K562 (cell line): ENCODE data around the gene GOLPH3. TPM values are rescaled to one million over a fixed set of nuclear protein-coding genes. Genes with fewer than 3 reads are reported as not detected.

Experiments
- ATAC-seq: fragments of 200-7000 bp; cut with Tn5 transposase; 3 replicates; pipeline ENCODE4 v1.9.1; 2020; ENCODE audit warnings: moderate library complexity
- BruUV-seq: library from RNA; stranded (reverse); fragments of 400-500 nt; replicated peaks from 2 replicates; lab custom pipeline; 2021; lab: Mats Ljungman, UMichigan
- CTCF ChIA-PET: fragments of 300-600 bp; formaldehyde crosslinking; extraction: SDS; loops from one replicate; lab custom pipeline; 2021; ENCODE audit warnings: low intra/inter-chr PET ratio; lab: Yijun Ruan, JAX
- POLR2A ChIA-PET: fragments of 300-600, 350-650 bp; sonication (Branson Sonifier 250); formaldehyde crosslinking; extraction: SDS; loops from one replicate; lab custom pipeline; 2021; ENCODE audit warnings: antibody characterized with exemption, inconsistent platforms; lab: Yijun Ruan, JAX
- DNase-seq, 4 experiments: peaks; one replicate each; pipeline versions ENCODE4 v3.0.0 to v3.0.0-alpha.2; 2011 to 2018; ENCODE audit warnings: low spot score in 3 of 4, mixed read lengths in 3 of 4; ENCODE audit errors: extremely low read depth in 1 of 4
- FAIRE-seq: peaks from 2 replicates; lab custom pipeline; 2011; peaks lifted over from hg19 to GRCh38; lab: Jason Lieb, UNC
- H2AFZ ChIP-seq: 2 replicates; pipeline ENCODE4 v1.6.0; 2011; ENCODE audit warnings: low read depth, low read length, control low read depth, inconsistent platforms
- H3K27ac ChIP-seq: fragments of 200-600 bp; 3 replicates; pipeline ENCODE4 v1.8.0; 2011; ENCODE audit warnings: low read depth, mild to moderate bottlenecking, control low read depth, inconsistent platforms, low read length, moderate library complexity, mixed read lengths; ENCODE audit errors: extremely low read depth
- H3K27me3 ChIP-seq, 2 experiments: fragments of 300-600 bp in 1 of 2; 2 replicates in 1 of 2; 3 replicates in 1 of 2; pipeline versions ENCODE4 v1.6.0 to v1.8.0; 2011; ENCODE audit warnings: inconsistent platforms in 2 of 2, low read length in 2 of 2, mild to moderate bottlenecking in 1 of 2, mixed read lengths in 1 of 2, moderate library complexity in 1 of 2; ENCODE audit not compliant: control insufficient read depth in 2 of 2, insufficient read depth in 2 of 2
- H3K36me3 ChIP-seq: fragments of 300-600 bp; 3 replicates; pipeline ENCODE4 v1.8.0; 2011; ENCODE audit warnings: mild to moderate bottlenecking, low read length, inconsistent platforms; ENCODE audit not compliant: control insufficient read depth, insufficient read depth
- H3K4me1 ChIP-seq, 2 experiments: fragments of 200-600 bp in 1 of 2; replicated peaks in 1 of 2; 2 replicates in 1 of 2; 3 replicates in 1 of 2; pipeline versions ENCODE4 v1.5.1 to v1.8.0; 2011; ENCODE audit warnings: inconsistent platforms in 2 of 2, low read length in 2 of 2, mild to moderate bottlenecking in 1 of 2, mixed read lengths in 1 of 2, moderate library complexity in 1 of 2; ENCODE audit not compliant: control insufficient read depth in 2 of 2, insufficient read depth in 2 of 2
- H3K4me2 ChIP-seq: 2 replicates; pipeline ENCODE4 v1.6.1; 2011; ENCODE audit warnings: low read length, control low read depth, inconsistent platforms, mixed read lengths; ENCODE audit not compliant: insufficient read depth
- H3K4me3 ChIP-seq: fragments of 200-600 bp; sonication (generic), shearing (Covaris generic); 2 replicates; pipeline ENCODE4 v1.5.1; 2016; ENCODE audit warnings: control low read depth, inconsistent platforms
- H3K79me2 ChIP-seq: fragments of 200-600 bp; 3 replicates; pipeline ENCODE4 v1.8.0; 2011; ENCODE audit warnings: low read length, inconsistent platforms; ENCODE audit not compliant: control insufficient read depth, insufficient read depth
- H3K9ac ChIP-seq, 2 experiments: 2 replicates each; pipeline versions ENCODE4 v1.6.0 to v1.6.1; 2011; ENCODE audit warnings: low read depth in 2 of 2, low read length in 2 of 2, control low read depth in 1 of 2, inconsistent platforms in 1 of 2, mild to moderate bottlenecking in 1 of 2, mixed read lengths in 1 of 2; ENCODE audit not compliant: insufficient read depth in 1 of 2
- H3K9me1 ChIP-seq: one replicate; pipeline ENCODE4 v1.6.0; 2011; ENCODE audit warnings: inconsistent platforms, mild to moderate bottlenecking, low read length, moderate library complexity; ENCODE audit not compliant: control insufficient read depth, insufficient read depth
- H3K9me3 ChIP-seq: replicated peaks from 2 replicates; pipeline ENCODE4 v1.5.1; 2011; ENCODE audit warnings: low read depth, low read length, inconsistent platforms; ENCODE audit not compliant: control insufficient read depth, insufficient read depth
- H4K20me1 ChIP-seq: replicated peaks from 2 replicates; pipeline ENCODE4 v1.6.1; 2011; ENCODE audit warnings: low read length, inconsistent platforms, mixed read lengths; ENCODE audit not compliant: control insufficient read depth, insufficient read depth
- BCOR ChIP-seq: fragments of 450-650 bp; IDR thresholded peaks from 2 replicates; pipeline ENCODE4 v1.6.1; 2016
- DACH1 ChIP-seq: fragments of 450-650 bp; IDR thresholded peaks from 2 replicates; pipeline ENCODE4 v1.6.1; 2018; ENCODE audit not compliant: partially characterized antibody
- GTF2A2 ChIP-seq: IDR thresholded peaks from 2 replicates; pipeline ENCODE4 v1.6.1; 2016; ENCODE audit warnings: mild to moderate bottlenecking, missing genetic modification characterization, missing compliant biosample characterization
- MAZ ChIP-seq, 2 experiments: fragments of 450-650 bp in 1 of 2; sonication (generic) in 1 of 2; formaldehyde crosslinking; IDR thresholded peaks in 1 of 2; conservative IDR thresholded peaks in 1 of 2; 2 replicates each; pipeline versions ENCODE4 v1.4.0 to v1.5.0; 2020; ENCODE audit warnings: mild to moderate bottlenecking in 1 of 2, missing genetic modification reagents in 1 of 2
- NBN ChIP-seq: fragments of 450-650 bp; IDR thresholded peaks from 2 replicates; pipeline ENCODE4 v1.6.1; 2016; ENCODE audit warnings: low read depth, mild to moderate bottlenecking
- ZBTB7A ChIP-seq: IDR thresholded peaks from 2 replicates; pipeline ENCODE4 v1.6.1; 2011; ENCODE audit warnings: low read depth, mild to moderate bottlenecking, low read length, moderate library complexity, borderline replicate concordance; ENCODE audit not compliant: control insufficient read depth
- ZEB2 ChIP-seq: fragments of 450-650 bp; IDR thresholded peaks from 2 replicates; pipeline ENCODE4 v1.6.1; 2016
- WGBS: fragments of 100-300 bp; shearing (Covaris generic); methylation state at CpG from one replicate; pipeline ENCODE4 v1.1.6; 2016; ENCODE audit warnings: low coverage, mixed read lengths; ENCODE audit not compliant: insufficient coverage; ENCODE audit errors: missing lambda C conversion rate; 5-methylcytosine and 5-hydroxymethylcytosine counted together
- in situ Hi-C: fragments of 300-500 bp; cut with MboI; formaldehyde crosslinking; loops from 4 replicates; pipeline ENCODE4 v1.15.0; 2018; ENCODE audit warnings: inconsistent platforms, mixed read lengths
- intact Hi-C: fragments of 100-400 bp; cut with micrococcal nuclease; formaldehyde crosslinking; loops from 2 replicates; pipeline ENCODE4 v1.14.2; 2022
- polyA plus RNA-seq, 8 experiments: library from polyadenylated mRNA; depleted of rRNA in 4 of 8; stranded (reverse) in 5 of 8; unstranded in 3 of 8; fragments of >200 nt; fragmentation: Nextera tagmentation in 2 of 8; fragmentation: Illumina TruSeq in 1 of 8; extraction: Ambion mirVana in 2 of 8; extraction: Trizol in 1 of 8; gene quantifications; 2 replicates each; pipeline versions ENCODE4 v1.2.1 to v1.2.3, GENCODE V29; 2011 to 2014; ENCODE audit warnings: inconsistent platforms in 1 of 8, missing spikeins in 1 of 8
- total RNA-seq, 7 experiments: library from RNA; depleted of rRNA in 6 of 7; stranded (reverse); fragments of >200 nt in 6 of 7; fragmentation: Illumina TruSeq in 2 of 7; extraction: Trizol in 2 of 7; gene quantifications; 2 replicates each; pipeline versions ENCODE4 v1.2.1 to v1.2.3, GENCODE V29; 2011 to 2021; ENCODE audit warnings: low replicate concordance in 1 of 7
- TF ChIP-seq, protein P1 (sequence below): IDR thresholded peaks from 2 replicates; pipeline ENCODE4 v1.6.1; 2011; ENCODE audit warnings: borderline replicate concordance, low read depth, mild to moderate bottlenecking, moderate library complexity, low read length; ENCODE audit not compliant: insufficient read depth, poor library complexity, severe bottlenecking
- TF ChIP-seq, protein P2 (sequence below): fragments of 450-650 bp; IDR thresholded peaks from 2 replicates; pipeline ENCODE4 v1.6.1; 2018; ENCODE audit not compliant: partially characterized antibody

GOLPH3 gene
- total and polyA plus RNA-seq, 9 of the 15 experiments (the other 6 are each of a cell fraction or from before 2014, with no cell fraction given): 18.8 to 94.6 (median 55.1) TPM

DNA sequence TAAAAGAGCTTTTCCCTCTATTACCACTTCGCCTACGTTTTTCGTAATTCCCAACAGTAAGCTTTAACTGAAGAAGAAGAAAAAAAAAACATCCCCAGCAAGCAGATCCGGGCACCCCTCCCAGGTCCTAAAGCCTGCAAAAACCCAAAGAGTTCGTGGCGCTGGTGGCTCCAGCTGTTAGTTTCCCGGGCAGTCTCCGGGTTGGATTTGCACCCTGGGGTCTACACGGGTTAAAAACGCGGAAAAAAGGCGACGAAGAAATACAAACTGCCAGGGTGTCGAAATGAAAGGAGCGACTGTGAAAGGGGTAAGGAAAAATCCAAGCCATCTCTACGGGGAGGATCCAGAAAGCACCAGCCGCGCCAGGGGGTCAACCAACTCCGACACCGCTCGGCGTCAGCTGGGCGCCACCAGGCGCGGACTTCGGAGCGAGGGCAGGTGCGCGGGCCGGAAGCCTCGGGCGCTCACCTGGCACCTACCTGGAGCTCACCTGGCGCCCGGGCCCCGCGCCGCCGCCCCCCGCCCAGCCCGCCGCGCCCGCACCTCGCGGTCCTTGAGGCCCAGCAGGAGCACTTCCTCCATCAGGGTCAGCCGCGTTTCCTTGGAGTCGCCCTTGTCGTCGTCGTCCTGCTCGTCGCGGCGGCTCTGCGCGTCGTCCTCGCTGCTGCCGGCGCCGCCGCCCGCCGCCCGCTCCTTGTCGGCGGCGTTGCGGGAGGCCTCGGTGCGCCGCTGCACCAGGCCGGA is 680 bp downstream of the GOLPH3 start:
- H4K20me1 ChIP-seq: 0 out of 2 replicates have a peak, but pooled peaks cover 7% of the 10 kb centered on the region
- FAIRE-seq (peak; percentile 65), DNase-seq (peak; percentile 43 to 71 (median 56)), ATAC-seq (peak; percentile 48)
- H3K79me2 ChIP-seq: peaks cover 68% of the 10 kb centered on the region
- H3K4me2 ChIP-seq: peak overlapping the region; percentile 89
- intact Hi-C loops: no loop called here
- WGBS: under 1% methylated on average over 70 of the region's 74 CpGs
- in situ Hi-C loops: no loop called here
- peaks cover 36% of the 10 kb centered on the region for H3K36me3 ChIP-seq
- peak overlapping the region; percentile 98 for H3K27ac ChIP-seq
- H3K9ac ChIP-seq: peak overlapping the region; percentile 96 to 97
- CTCF ChIA-PET: no interaction called here
- H2AFZ ChIP-seq: peak overlapping the region; percentile 91
- H3K27me3 ChIP-seq: no peaks in the 10 kb centered on the region
- no peaks in the 10 kb centered on the region for H3K9me1 ChIP-seq
- BruUV-seq: no TSS peak
- POLR2A ChIA-PET: interaction anchor here (0.6 to 7.6 kb wide), 12 partner anchors 8 to 481 kb away, joined by 3 to 51 read pairs (median 5); no protein-coding TSS in a partner anchor
- H3K4me3 ChIP-seq: peak overlapping the region; percentile 81
- no peaks in the 10 kb centered on the region for H3K9me3 ChIP-seq
- H3K4me1 ChIP-seq: peaks cover 4 to 13% of the 10 kb centered on the region in 2 experiments
- TF ChIP-seq, protein P1, sequence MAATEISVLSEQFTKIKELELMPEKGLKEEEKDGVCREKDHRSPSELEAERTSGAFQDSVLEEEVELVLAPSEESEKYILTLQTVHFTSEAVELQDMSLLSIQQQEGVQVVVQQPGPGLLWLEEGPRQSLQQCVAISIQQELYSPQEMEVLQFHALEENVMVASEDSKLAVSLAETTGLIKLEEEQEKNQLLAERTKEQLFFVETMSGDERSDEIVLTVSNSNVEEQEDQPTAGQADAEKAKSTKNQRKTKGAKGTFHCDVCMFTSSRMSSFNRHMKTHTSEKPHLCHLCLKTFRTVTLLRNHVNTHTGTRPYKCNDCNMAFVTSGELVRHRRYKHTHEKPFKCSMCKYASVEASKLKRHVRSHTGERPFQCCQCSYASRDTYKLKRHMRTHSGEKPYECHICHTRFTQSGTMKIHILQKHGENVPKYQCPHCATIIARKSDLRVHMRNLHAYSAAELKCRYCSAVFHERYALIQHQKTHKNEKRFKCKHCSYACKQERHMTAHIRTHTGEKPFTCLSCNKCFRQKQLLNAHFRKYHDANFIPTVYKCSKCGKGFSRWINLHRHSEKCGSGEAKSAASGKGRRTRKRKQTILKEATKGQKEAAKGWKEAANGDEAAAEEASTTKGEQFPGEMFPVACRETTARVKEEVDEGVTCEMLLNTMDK: peak; percentile 6
- TF ChIP-seq GTF2A2 (no peak), MAZ (CRISPR knock-in tag; conservative IDR thresholded peaks at IDR 0.05 in 1 of 2, IDR thresholded peaks at IDR 0.05 in 1 of 2) (peak in 1 of 2 experiments; percentile 44; a peak in 2 of 4 replicates), NBN (0 out of 2 replicates have a peak, but pooled peaks have one; percentile 45), ZEB2 (peak; percentile 63; the same call in 1 of the 2 replicates), ZBTB7A (no peak), BCOR (0 out of 2 replicates have a peak, but pooled peaks have one; percentile 45), DACH1 (peak; percentile 59)
- TF ChIP-seq, protein P2, sequence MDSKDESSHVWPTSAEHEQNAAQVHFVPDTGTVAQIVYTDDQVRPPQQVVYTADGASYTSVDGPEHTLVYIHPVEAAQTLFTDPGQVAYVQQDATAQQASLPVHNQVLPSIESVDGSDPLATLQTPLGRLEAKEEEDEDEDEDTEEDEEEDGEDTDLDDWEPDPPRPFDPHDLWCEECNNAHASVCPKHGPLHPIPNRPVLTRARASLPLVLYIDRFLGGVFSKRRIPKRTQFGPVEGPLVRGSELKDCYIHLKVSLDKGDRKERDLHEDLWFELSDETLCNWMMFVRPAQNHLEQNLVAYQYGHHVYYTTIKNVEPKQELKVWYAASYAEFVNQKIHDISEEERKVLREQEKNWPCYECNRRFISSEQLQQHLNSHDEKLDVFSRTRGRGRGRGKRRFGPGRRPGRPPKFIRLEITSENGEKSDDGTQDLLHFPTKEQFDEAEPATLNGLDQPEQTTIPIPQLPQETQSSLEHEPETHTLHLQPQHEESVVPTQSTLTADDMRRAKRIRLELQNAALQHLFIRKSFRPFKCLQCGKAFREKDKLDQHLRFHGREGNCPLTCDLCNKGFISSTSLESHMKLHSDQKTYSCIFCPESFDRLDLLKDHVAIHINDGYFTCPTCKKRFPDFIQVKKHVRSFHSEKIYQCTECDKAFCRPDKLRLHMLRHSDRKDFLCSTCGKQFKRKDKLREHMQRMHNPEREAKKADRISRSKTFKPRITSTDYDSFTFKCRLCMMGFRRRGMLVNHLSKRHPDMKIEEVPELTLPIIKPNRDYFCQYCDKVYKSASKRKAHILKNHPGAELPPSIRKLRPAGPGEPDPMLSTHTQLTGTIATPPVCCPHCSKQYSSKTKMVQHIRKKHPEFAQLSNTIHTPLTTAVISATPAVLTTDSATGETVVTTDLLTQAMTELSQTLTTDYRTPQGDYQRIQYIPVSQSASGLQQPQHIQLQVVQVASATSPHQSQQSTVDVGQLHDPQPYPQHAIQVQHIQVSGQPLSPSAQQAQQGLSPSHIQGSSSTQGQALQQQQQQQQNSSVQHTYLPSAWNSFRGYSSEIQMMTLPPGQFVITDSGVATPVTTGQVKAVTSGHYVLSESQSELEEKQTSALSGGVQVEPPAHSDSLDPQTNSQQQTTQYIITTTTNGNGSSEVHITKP: peak; percentile 40
